Endothelial cell (in vitro differentiated cells): Measurements from ENCODE around the gene EWSR1. TPM values are rescaled to one million over a fixed set of nuclear protein-coding genes. Genes with fewer than 3 reads are reported as not detected.

Experiments used
- DNase-seq: peaks from one replicate; pipeline ENCODE4 v3.0.0; 2021; ENCODE audit warnings: low spot score
- H3K27ac Mint-ChIP-seq: one replicate; pipeline ENCODE4 v1.8.0; 2021; ENCODE audit warnings: mixed read lengths, inconsistent platforms; ENCODE audit not compliant: unreplicated experiment
- H3K27me3 Mint-ChIP-seq: one replicate; pipeline ENCODE4 v1.8.0; 2021; ENCODE audit warnings: mild to moderate bottlenecking, moderate library complexity, mixed read lengths, inconsistent platforms; ENCODE audit not compliant: unreplicated experiment
- H3K36me3 Mint-ChIP-seq: one replicate; pipeline ENCODE4 v1.8.0; 2021; ENCODE audit warnings: mild to moderate bottlenecking, low read depth, mixed read lengths, inconsistent platforms; ENCODE audit not compliant: unreplicated experiment
- H3K4me1 Mint-ChIP-seq: one replicate; pipeline ENCODE4 v1.8.0; 2021; ENCODE audit warnings: mild to moderate bottlenecking, mixed read lengths, inconsistent platforms; ENCODE audit not compliant: unreplicated experiment
- H3K4me3 Mint-ChIP-seq: one replicate; pipeline ENCODE4 v1.8.0; 2021; ENCODE audit warnings: mild to moderate bottlenecking, mixed read lengths, inconsistent platforms; ENCODE audit not compliant: unreplicated experiment
- H3K9me3 Mint-ChIP-seq: one replicate; pipeline ENCODE4 v1.8.0; 2021; ENCODE audit warnings: mixed read lengths, inconsistent platforms; ENCODE audit not compliant: unreplicated experiment
- total RNA-seq: library from RNA; stranded (reverse); fragmentation: NEBNext Ultra II Directional; extraction: Animal tissue kit (Norgen Biotek cat#: 25700); gene quantifications from one replicate; pipeline ENCODE4 v1.2.1, GENCODE V29; 2021; ENCODE audit not compliant: unreplicated experiment
- TF ChIP-seq, protein P1 (sequence below): fragments of 200-600 bp; sonication (generic); IDR thresholded peaks from one replicate; pipeline ENCODE4 v1.5.0; 2021; ENCODE audit warnings: antibody characterized with exemption; ENCODE audit not compliant: unreplicated experiment

Gene EWSR1
- total RNA-seq, 1 donor from 2014 or later = 307 TPM

DNA sequence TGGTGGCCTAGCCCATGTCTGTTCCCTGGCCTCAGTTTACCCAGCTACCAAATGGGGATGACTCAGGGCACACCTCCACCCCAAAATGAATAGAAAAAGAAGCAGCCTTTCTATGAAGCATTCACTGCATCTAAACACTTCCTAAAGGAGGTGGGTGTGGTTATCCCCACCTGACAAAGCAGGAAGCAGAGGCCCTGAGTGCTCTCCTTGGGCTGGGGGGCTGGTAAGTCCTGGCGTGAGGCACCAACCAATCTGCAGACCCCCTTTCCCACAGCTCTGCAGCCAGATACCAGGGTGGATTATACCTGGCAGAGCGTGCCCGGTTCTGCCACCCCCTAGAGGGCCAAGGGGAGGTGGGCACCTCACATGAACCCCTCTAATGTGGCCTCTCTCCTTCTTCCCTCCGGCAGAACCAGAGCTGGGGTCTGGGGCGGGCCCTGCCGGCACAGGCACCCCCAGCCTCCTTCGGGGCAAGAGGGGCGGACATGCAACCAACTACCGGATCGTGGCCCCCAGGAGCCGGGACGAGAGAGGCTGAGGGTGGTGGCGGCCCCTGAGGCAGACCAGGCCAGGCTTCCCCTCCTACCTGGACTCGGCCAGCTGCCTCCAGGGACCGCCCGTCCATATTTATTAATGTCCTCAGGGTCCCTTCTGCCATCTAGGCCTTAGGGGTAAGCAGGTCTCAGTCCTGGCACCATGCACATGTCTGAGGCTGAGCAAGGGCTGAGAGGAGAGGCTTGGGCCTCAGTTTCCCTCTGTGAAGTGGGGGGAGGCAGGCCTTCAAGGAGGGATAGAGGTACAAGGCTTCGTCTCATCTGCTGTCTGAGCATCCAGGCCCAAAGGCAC lies 9.4 kb upstream of the EWSR1 start:
- TF ChIP-seq, protein P1, sequence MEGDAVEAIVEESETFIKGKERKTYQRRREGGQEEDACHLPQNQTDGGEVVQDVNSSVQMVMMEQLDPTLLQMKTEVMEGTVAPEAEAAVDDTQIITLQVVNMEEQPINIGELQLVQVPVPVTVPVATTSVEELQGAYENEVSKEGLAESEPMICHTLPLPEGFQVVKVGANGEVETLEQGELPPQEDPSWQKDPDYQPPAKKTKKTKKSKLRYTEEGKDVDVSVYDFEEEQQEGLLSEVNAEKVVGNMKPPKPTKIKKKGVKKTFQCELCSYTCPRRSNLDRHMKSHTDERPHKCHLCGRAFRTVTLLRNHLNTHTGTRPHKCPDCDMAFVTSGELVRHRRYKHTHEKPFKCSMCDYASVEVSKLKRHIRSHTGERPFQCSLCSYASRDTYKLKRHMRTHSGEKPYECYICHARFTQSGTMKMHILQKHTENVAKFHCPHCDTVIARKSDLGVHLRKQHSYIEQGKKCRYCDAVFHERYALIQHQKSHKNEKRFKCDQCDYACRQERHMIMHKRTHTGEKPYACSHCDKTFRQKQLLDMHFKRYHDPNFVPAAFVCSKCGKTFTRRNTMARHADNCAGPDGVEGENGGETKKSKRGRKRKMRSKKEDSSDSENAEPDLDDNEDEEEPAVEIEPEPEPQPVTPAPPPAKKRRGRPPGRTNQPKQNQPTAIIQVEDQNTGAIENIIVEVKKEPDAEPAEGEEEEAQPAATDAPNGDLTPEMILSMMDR = no peak
- peak overlapping the region; percentile 24 for H3K27ac Mint-ChIP-seq
- peaks cover under 1% of the 10 kb centered on the region for H3K36me3 Mint-ChIP-seq
- H3K4me1 Mint-ChIP-seq = peaks cover 3% of the 10 kb centered on the region
- DNase-seq = no peak
- no peaks in the 10 kb centered on the region for H3K9me3 Mint-ChIP-seq
- H3K4me3 Mint-ChIP-seq = no peak overlapping the region
- peaks cover 3% of the 10 kb centered on the region for H3K27me3 Mint-ChIP-seq

DNA sequence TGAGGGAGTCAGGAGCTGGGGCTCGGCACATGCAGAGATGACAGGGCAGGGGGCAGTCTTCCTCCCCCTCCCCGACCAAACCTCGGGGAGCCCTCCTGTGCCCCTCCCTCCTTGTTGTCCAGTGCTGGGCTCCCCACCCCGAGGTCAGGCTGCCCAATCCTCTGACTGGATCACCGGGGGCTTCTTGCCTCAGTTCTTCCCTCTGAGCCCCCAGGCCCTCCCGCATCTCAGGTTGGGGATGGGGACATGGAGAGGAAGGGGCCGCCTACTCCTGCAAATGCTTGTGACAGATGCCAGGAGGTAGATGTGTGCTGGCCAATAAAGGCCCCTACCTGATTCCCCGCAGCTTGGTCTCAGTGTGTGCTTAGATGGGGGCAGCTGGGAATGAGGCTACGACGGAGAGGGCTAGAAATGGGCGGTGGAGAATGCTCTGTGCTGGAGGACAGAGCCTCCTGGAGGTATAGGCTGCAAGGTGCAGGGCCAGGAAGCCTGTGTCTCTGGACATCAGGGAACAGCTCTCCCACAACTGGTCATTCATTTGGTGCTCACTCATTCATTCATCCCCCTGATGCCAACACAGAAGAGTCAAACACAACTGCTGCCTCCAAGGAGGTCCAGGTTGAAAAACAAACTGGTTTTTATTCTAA lies 8.7 kb upstream of the EWSR1 start:
- TF ChIP-seq, protein P1 = no peak
- peak overlapping the region; percentile 48 for H3K27ac Mint-ChIP-seq
- H3K9me3 Mint-ChIP-seq = no peaks in the 10 kb centered on the region
- H3K36me3 Mint-ChIP-seq = no peaks in the 10 kb centered on the region
- no peak for DNase-seq
- peaks cover 2% of the 10 kb centered on the region for H3K27me3 Mint-ChIP-seq
- H3K4me1 Mint-ChIP-seq = peaks cover 3% of the 10 kb centered on the region
- H3K4me3 Mint-ChIP-seq = peak overlapping the region; percentile 11

GRCh38 chr22:29260031-29260560 lies 8.0 kb upstream of the EWSR1 start:
- Mint-ChIP-seq H3K4me1 (peaks cover 3% of the 10 kb centered on the region), H3K27me3 (peaks cover 2% of the 10 kb centered on the region), H3K27ac (no peak overlapping the region), H3K36me3 (no peaks in the 10 kb centered on the region), H3K9me3 (no peaks in the 10 kb centered on the region), H3K4me3 (no peak overlapping the region)
- DNase-seq = no peak
- TF ChIP-seq, protein P1 = no peak

DNA sequence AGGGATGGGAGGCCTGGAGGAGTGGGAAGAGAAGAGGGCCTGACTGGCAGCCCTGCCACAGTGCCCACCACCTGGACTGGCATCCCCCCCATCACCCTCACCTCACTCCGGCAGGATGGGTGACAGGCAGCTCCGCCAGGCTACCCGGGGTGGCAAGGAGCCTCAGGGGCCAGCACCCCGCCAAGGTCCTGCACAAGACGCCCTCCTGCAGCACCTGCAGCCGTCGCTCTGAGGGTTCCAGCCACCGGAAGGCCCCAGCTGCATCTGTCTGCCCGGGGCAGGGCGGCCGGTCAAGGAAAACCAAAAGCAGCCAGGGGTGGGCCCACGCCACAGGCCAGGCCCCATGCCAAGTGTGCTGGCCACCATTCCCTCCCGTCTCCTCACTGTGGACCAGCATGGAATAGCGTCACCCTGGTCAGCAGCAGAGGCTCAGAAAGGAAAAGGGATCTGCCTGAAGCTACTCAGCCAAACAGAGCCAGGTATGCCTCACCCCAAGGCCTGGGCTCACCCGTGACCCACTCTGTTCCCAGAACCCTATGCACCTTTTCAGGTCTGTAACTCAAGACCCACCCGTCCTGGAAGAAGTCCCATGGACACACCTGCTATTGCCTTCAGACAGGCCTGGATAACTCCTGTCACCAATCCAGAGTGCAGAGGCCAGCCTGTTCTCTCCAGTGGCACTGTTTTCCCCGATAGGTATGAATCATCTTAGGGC lies 7.3 kb upstream of the EWSR1 start:
- DNase-seq = no peak
- no peaks in the 10 kb centered on the region for H3K36me3 Mint-ChIP-seq
- TF ChIP-seq, protein P1 = no peak
- peaks cover 2% of the 10 kb centered on the region for H3K27me3 Mint-ChIP-seq
- peaks cover 3% of the 10 kb centered on the region for H3K4me1 Mint-ChIP-seq
- no peak overlapping the region for H3K27ac Mint-ChIP-seq
- no peak overlapping the region for H3K4me3 Mint-ChIP-seq
- no peaks in the 10 kb centered on the region for H3K9me3 Mint-ChIP-seq
